ENCODE measurements around the gene PRMT6.
A peak's percentile ranks its signal among the peaks of the same experiment; 100 is the strongest.

The PRMT6 gene

DNA sequence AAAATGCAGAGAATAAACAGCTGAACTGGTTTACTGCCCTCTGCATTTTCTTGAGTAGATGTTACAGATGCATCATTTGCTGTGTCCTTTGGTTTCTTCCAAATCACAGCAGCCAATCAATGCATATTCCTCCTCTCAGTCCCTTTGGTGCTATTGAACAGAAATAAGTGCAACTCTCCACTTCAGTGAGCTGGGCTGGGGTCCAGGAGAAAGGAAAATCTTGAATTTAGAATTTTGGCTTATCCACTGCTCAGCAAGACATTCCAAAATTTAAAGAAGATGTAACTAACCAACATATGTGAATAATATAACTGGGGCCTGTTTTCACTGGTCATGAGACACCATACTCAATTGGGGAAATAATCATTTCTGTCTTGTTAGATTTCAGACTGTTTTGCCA lies 39.2 kb downstream of the PRMT6 start:
- TF ChIP-seq, protein P1, sequence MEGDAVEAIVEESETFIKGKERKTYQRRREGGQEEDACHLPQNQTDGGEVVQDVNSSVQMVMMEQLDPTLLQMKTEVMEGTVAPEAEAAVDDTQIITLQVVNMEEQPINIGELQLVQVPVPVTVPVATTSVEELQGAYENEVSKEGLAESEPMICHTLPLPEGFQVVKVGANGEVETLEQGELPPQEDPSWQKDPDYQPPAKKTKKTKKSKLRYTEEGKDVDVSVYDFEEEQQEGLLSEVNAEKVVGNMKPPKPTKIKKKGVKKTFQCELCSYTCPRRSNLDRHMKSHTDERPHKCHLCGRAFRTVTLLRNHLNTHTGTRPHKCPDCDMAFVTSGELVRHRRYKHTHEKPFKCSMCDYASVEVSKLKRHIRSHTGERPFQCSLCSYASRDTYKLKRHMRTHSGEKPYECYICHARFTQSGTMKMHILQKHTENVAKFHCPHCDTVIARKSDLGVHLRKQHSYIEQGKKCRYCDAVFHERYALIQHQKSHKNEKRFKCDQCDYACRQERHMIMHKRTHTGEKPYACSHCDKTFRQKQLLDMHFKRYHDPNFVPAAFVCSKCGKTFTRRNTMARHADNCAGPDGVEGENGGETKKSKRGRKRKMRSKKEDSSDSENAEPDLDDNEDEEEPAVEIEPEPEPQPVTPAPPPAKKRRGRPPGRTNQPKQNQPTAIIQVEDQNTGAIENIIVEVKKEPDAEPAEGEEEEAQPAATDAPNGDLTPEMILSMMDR (IDR thresholded peaks at IDR 0.05; ENCODE audit: borderline replicate concordance, control extremely low read depth, extremely low read depth, insufficient read depth, missing control alignments): no peak
- in situ Hi-C loops (cut with MboI; ENCODE audit: low sequenced_read_pairs, unreplicated experiment): no loop called here

DNA sequence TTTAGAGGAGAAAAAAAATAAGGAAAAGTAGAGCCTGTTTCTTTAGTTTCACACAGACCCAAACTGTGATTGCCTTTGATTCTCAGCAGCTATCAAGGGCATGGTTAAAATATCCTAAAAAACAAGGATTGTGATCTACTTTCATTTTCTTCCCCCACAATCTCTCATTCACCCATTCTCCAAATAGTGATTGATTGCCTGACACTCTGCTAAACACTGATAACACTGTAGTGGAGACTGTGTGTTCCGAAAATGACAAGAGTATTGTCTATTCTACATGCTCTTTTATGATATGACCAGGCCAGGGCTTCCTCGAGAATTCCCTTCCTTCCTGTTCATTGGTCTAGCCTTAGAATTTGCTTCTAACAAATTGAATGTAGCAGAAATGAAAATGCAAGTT lies 40.2 kb downstream of the PRMT6 start:
- DNase-seq (ENCODE audit: low spot score): no peak
- TF ChIP-seq, protein P1 (IDR thresholded peaks at IDR 0.05; ENCODE audit: borderline replicate concordance, control extremely low read depth, extremely low read depth, insufficient read depth, missing control alignments): no peak
- in situ Hi-C loops (cut with MboI; ENCODE audit: low sequenced_read_pairs, unreplicated experiment): no loop called here

More for the DNA sequence above, 39.2 kb downstream of the PRMT6 start:
- no peak for DNase-seq (ENCODE audit: low spot score)

DNA sequence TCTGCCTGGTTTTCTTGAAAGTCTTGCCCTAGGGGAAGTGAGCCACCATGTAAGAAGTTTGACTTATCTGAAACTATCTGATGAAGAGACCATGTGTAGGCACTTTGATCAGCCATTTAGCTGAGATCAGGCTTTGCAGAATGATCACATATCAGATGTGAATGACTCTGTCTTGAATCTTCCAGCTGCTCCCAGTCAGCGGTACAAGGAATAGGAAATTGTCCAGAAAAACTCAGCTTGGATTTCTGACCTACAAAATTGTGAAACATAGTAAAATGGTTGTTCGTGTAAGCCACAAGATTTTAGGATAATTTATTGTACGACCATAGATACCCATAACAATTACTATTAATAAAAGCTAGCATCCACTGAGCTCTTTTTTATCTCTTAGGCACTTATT lies 42.5 kb downstream of the PRMT6 start:
- in situ Hi-C loops (cut with MboI; ENCODE audit: low sequenced_read_pairs, unreplicated experiment): no loop called here
- no peak for DNase-seq (ENCODE audit: low spot score)
- TF ChIP-seq, protein P1 (IDR thresholded peaks at IDR 0.05; ENCODE audit: borderline replicate concordance, control extremely low read depth, extremely low read depth, insufficient read depth, missing control alignments): no peak

DNA sequence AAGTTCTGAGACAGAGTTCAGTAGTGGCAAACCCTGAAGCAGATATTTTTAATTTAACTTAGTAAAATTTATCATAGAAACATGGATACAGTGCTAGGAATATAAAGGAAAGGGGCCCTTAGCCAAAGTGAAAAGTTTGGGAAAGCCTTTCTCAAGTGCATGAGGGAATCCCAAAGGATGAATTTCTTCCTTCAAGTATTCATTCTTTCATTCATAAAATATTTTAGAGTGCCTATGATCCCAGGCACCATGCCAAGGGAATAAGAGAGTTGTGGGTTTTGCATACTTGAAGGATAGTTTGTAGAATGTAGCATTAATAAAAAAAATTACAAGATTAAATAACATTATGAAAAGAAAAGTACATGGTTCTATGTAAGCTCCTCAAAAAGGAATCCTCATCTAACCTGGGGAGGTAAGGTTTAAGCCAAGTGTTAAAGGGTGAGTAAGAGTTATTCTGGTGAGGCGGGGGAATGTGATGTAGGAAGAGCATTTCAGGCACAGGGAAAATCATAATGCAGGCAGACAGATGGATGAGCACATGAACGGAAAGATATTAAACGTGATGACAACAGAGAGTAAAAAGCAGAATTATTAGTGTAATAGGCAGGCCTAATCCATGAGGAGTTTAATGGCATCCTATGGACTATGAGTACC lies 44.0 kb downstream of the PRMT6 start:
- no peak for DNase-seq (ENCODE audit: low spot score)
- TF ChIP-seq, protein P1 (IDR thresholded peaks at IDR 0.05; ENCODE audit: borderline replicate concordance, control extremely low read depth, extremely low read depth, insufficient read depth, missing control alignments): no peak
- in situ Hi-C loops (cut with MboI; ENCODE audit: low sequenced_read_pairs, unreplicated experiment): no loop called here

DNA sequence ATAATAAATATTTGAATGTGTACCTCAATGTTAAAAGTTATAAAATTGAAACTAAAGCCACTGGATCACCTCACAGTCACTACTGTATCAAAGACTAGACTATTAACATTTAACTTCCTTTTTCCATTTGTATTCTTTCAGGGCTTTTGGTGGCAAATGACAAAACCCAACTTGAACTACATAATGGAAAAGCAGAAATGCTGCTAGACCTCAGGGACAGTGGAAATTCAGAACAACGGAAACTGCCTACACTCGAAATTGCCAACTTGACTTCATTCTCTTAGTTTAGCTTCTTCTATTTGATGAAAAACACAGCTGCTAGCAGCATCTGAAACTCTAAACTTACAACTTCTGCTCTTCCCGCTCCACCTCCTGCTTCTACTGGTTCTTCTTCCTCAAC lies 49.4 kb downstream of the PRMT6 start:
- in situ Hi-C loops (cut with MboI; ENCODE audit: low sequenced_read_pairs, unreplicated experiment): no loop called here
- TF ChIP-seq, protein P1 (IDR thresholded peaks at IDR 0.05; ENCODE audit: borderline replicate concordance, control extremely low read depth, extremely low read depth, insufficient read depth, missing control alignments): no peak
- DNase-seq (ENCODE audit: low spot score): peak; percentile 23
